Ovary (tissue), 9 donors: Measurements from ENCODE around the gene ATAD2B. TPM values are rescaled to one million over a fixed set of nuclear protein-coding genes. Genes with fewer than 3 reads are reported as not detected.

Experiments
- DNase-seq, 5 donors: peaks; one replicate each; pipeline ENCODE4 v3.0.0-alpha.2; 2019 to 2020
- H3K27ac ChIP-seq, 2 donors: fragments of 200-600 bp; one replicate each; pipeline versions ENCODE4 v1.5.1 to v1.8.0; 2019 to 2022
- H3K27me3 ChIP-seq: fragments of 200-600 bp; one replicate; pipeline ENCODE4 v1.8.0; 2022
- H3K36me3 ChIP-seq: fragments of 200-600 bp; sonication (generic); one replicate; pipeline ENCODE4 v1.5.1; 2019
- H3K4me1 ChIP-seq: one replicate; pipeline ENCODE4 v1.8.1; 2013; ENCODE audit warnings: mild to moderate bottlenecking, moderate library complexity; ENCODE audit not compliant: insufficient read depth
- H3K4me3 ChIP-seq: fragments of 200-600 bp; sonication (generic); one replicate; pipeline ENCODE4 v1.5.1; 2017
- H3K9me3 ChIP-seq, 2 donors: fragments of 200-600 bp in 1 of 2; sonication (generic) in 1 of 2; one replicate each; pipeline versions ENCODE4 v1.5.1 to v1.8.1; 2013 to 2019; ENCODE audit warnings: mild to moderate bottlenecking in 1 of 2, moderate library complexity in 1 of 2
- CTCF ChIP-seq, 3 donors: fragments of 450-650 bp in 2 of 3; fragments of 200-600 bp in 1 of 3; IDR thresholded peaks; one replicate each; pipeline versions ENCODE4 v1.5.1 to v1.8.0; 2016 to 2022; ENCODE audit warnings: antibody characterized with exemption in 3 of 3, mild to moderate bottlenecking in 1 of 3
- EP300 ChIP-seq: sonication (generic); formaldehyde crosslinking; IDR thresholded peaks from one replicate; pipeline ENCODE4 v1.6.1; 2017; ENCODE audit warnings: antibody characterized with exemption
- POLR2A ChIP-seq: fragments of 450-650 bp; IDR thresholded peaks from one replicate; pipeline ENCODE4 v1.6.1; 2017; ENCODE audit warnings: antibody characterized with exemption, mild to moderate bottlenecking, moderate library complexity
- WGBS, 3 donors: extraction: QIAGEN DNeasy Blood & Tissue Kit in 1 of 3; methylation state at CpG; one replicate each; pipeline versions ENCODE4 v1.1.5 to v1.1.7; 2013 to 2017; 5-methylcytosine and 5-hydroxymethylcytosine counted together
- intact Hi-C, 4 donors: fragments of 100-400 bp; cut with DNase I; formaldehyde crosslinking; loops; one replicate each; pipeline versions ENCODE4 v1.11.0 to v1.15.1; 2022 to 2023
- polyA plus RNA-seq, 2 donors: library from polyadenylated mRNA; stranded (reverse); fragments of 200-250 nt in 1 of 2; fragments of 350-450 nt in 1 of 2; fragmentation: Illumina TruSeq in 1 of 2; extraction: RNeasy Lipid Tissue Mini Kit (QIAGEN cat#74804) in 1 of 2; gene quantifications; one replicate each; pipeline ENCODE4 v1.2.3, GENCODE V29; 2013 to 2014
- total RNA-seq, 7 donors: library from RNA; depleted of rRNA in 2 of 7; stranded (reverse); fragments of >200 nt in 2 of 7; fragmentation: NEBNext Ultra II Directional in 3 of 7; extraction: Animal tissue kit (Norgen Biotek cat#: 25700) in 3 of 7; gene quantifications; one replicate each; pipeline versions ENCODE4 v1.1.0 to v1.2.4, GENCODE V29; 2016 to 2023
- donor health status: DM: no; HTN: no; CAD: no; lungs with moderate emphysema.
- donor health status: DM: no; HTN: no; CAD: no.
- donor health status: Bipolar disorder and iron deficiency.
- donor health status: DM: yes; HTN: yes; CAD: no.
- donor health status: DM: no; HTN: no; CAD: no.
- donor health status: DM: yes; HTN: yes; CAD: no.

Gene ATAD2B
- total and polyA plus RNA-seq, 9 donors: 4.5 to 29.6 (median 19.8) TPM

- TF ChIP-seq POLR2A: no peak
- no peak for TF ChIP-seq EP300
- no peak overlapping the region for H3K27ac ChIP-seq
- no peaks in the 10 kb centered on the region for H3K36me3 ChIP-seq
- H3K9me3 ChIP-seq: no peaks in the 10 kb centered on the region
- H3K4me1 ChIP-seq: peaks cover 2% of the 10 kb centered on the region
- H3K4me3 ChIP-seq: no peak overlapping the region
- H3K27me3 ChIP-seq: no peaks in the 10 kb centered on the region
- intact Hi-C loops: no loop called here
- no peak for DNase-seq
Measured at GRCh38 chr2:23791030-23791429, 135.9 kb downstream of the ATAD2B start.

- peaks cover 2% of the 10 kb centered on the region for H3K4me1 ChIP-seq
- H3K36me3 ChIP-seq: no peaks in the 10 kb centered on the region
- no peak overlapping the region for H3K4me3 ChIP-seq
- H3K27me3 ChIP-seq: no peaks in the 10 kb centered on the region
- 94 to 95% (median 94%) methylated on average over 1 of the region's 1 CpG for WGBS, 3 donors
- intact Hi-C loops: no loop called here
- no peak for TF ChIP-seq EP300
- no peak for TF ChIP-seq POLR2A
- no peak for TF ChIP-seq CTCF (IDR thresholded peaks at IDR 0.05)
- DNase-seq: no peak
- H3K9me3 ChIP-seq: no peaks in the 10 kb centered on the region
- H3K27ac ChIP-seq: no peak overlapping the region
Measured at GRCh38 chr2:23789012-23789411, 137.9 kb downstream of the ATAD2B start.

- no peak overlapping the region for H3K4me3 ChIP-seq
- H3K36me3 ChIP-seq: no peaks in the 10 kb centered on the region
- H3K27ac ChIP-seq: no peak overlapping the region
- TF ChIP-seq CTCF (IDR thresholded peaks at IDR 0.05): no peak
- TF ChIP-seq EP300: no peak
- intact Hi-C loops: no loop called here
- H3K9me3 ChIP-seq: no peaks in the 10 kb centered on the region
- H3K4me1 ChIP-seq: peaks cover 2% of the 10 kb centered on the region
- WGBS, 3 donors: 91 to 97% (median 93%) methylated on average over 1 of the region's 1 CpG
- no peaks in the 10 kb centered on the region for H3K27me3 ChIP-seq
- no peak for DNase-seq
Measured at GRCh38 chr2:23788100-23788499, 138.8 kb downstream of the ATAD2B start.

DNA sequence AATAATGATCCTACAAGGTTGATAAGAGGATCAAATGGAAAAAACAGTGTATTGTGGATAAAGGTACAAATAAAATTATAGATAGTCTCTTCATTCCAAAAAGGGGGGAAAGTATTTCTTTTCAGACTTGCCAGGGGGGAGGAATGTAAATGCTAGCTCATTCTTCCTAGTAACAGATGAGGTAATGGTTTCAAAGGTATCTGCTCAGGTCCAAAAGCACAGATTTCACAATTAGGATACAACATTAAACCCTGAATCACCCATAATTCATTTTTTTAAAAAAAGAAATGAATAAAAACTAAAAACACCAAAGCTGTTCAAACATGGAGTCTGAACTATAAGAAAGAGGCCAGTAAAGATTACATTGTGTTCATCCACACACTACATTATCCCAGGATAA is 142.0 kb downstream of the ATAD2B start:
- no peak for TF ChIP-seq EP300
- no peak for TF ChIP-seq CTCF (IDR thresholded peaks at IDR 0.05)
- TF ChIP-seq POLR2A: no peak
- H3K27me3 ChIP-seq: no peaks in the 10 kb centered on the region
- no peaks in the 10 kb centered on the region for H3K36me3 ChIP-seq
- no peaks in the 10 kb centered on the region for H3K4me1 ChIP-seq
- no peak for DNase-seq
- H3K4me3 ChIP-seq: no peak overlapping the region
- intact Hi-C loops: no loop called here
- H3K27ac ChIP-seq: no peak overlapping the region
- H3K9me3 ChIP-seq: no peaks in the 10 kb centered on the region

DNA sequence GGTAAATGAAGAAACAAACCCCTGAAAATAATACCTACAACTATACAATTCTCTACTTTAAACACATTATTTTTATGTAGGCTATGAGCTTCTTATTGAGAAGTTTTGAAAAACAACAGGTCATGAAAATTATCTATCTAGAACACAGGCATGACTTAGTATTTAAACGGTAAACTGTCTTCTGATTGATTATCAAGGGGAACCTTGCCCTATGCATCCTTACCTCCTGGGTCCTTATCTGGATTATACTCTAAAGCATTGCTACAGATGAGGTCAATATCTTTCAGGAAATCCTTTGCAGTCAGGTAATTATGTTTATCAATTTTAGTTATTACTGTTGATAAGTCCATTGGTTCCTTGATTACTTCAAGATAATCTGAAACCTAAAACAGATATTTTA is 144.3 kb downstream of the ATAD2B start:
- 32 to 88% (median 73%) methylated on average over 1 of the region's 1 CpG for WGBS, 3 donors
- Histone ChIP-seq H3K27ac (no peak overlapping the region), H3K9me3 (no peaks in the 10 kb centered on the region), H3K27me3 (no peaks in the 10 kb centered on the region), H3K4me1 (no peaks in the 10 kb centered on the region), H3K4me3 (no peak overlapping the region), H3K36me3 (no peaks in the 10 kb centered on the region)
- intact Hi-C loops: no loop called here
- no peak for DNase-seq
- no peak for TF ChIP-seq CTCF (IDR thresholded peaks at IDR 0.05)
- TF ChIP-seq EP300: no peak
- no peak for TF ChIP-seq POLR2A
